Effector CD8-positive, alpha-beta T cell (primary cell): Measurements from ENCODE around the gene SPATS2L.

ENCODE experiments used
- DNase-seq: peaks from one replicate; lab custom pipeline; 2025; lab: John Stamatoyannopoulos, UW

SPATS2L gene

DNA sequence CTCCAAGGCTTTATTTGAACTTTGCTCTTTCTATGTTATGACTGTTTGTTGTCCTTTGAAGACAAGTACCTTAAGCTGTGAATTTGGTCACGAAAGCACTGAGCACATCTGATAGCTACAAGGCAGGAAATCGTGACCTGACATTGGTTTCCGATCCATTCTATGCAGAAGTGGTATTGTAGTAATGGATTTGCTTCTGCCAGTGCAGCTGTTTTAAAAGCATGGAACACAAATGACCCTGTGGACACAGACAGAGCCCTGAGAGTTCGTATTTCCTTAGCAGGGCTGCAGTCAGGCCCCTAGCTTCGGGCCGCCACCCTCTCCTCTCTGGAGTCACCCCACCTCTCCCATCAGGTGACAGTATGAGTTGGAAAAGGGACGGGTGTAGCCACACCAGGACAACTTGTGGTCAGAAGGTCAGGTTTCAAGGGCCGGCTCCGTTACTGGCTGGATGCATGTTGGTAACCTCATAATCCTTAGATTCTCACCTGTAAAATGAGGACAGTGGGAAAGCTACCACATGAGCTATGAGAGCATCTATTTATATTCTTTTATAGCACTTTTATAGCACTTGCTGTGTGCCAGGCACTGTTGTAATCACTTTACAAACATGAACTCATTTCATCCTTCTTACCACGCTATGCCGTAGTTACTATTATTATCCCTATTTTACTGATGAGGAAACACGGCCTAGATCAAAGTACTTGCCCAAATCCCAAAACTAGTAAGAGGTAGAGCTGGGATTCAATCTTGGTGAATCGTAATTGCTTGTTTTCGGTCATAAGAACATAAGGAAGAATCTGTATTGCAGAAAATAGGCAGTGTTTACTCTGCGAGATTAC lies 70.2 kb downstream of the SPATS2L start:
- no peak for DNase-seq

DNA sequence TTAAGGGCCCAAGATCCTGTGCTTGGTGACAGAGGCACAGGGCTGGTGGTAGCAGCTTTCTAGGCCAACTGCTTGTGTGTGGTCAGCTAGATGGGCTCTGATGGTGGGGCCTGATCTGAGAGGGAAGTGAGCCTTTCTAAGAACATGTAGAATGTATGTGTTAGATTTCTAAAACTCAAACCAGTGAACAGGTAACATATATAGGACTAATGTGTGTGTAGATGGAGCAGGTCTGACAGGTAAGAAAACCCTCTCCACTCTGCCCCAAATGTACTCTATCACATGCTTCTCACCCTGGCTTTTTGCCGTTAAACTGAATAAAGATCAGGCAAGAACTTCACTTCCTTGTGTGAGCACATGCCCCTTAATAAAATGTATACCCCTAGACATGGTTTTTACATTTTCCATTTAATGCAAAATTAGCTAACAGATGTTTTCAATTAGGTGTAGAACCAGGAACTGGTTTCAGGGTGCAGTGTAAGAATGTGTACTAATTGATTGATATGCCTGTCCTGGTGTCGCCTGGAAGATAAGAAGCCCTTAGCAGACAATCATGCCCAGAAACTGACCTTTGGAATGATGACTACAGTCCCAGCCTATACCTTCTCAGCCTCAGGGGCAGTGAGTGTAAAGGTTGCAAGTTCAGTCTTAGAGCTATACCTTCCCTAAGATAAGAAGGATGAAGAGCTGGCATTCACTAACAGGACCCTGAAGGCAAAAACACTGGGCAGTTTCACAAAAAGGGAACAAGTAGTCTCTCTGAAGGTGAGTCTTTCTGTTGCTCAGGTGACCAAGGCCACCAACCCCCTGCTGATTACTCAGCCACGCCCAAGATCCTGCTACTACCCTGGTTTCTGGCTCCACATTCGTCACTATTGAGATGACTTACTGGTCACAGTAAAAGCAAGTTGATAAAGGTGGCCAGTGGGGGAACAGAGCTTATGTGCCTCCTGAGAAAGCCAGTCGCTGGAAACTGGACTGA lies 71.2 kb downstream of the SPATS2L start:
- DNase-seq: no peak

DNA sequence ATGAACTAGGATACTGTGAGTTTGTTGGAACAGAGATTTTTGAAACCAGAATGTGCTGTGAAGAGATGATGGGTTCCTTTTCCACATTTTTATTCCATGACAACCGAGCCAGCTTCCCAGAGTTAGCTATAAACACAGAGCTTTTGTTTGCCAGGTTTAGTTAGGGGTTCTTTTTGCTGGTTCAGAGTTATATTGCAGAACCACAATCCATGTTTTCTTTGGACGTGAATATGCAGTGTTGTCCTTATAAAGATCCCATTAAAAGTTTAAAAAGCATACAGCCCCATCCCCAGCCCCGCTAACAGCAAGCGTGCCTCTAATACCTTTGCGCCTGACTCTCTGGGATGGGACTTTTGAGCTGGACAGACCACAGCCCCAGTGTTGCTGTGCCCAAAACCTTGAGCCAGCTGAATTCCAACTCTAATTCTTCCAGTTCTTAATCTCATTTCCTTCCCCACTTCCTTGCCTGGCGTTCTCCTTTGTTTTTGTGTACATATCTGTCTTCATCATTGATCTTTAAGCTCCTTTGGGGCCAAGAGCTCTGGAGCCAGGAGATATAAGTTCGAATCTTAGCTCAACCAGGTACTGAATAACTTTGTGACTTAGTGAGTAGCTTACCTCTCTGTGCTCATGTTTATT lies 72.3 kb downstream of the SPATS2L start:
- DNase-seq: no peak

DNA sequence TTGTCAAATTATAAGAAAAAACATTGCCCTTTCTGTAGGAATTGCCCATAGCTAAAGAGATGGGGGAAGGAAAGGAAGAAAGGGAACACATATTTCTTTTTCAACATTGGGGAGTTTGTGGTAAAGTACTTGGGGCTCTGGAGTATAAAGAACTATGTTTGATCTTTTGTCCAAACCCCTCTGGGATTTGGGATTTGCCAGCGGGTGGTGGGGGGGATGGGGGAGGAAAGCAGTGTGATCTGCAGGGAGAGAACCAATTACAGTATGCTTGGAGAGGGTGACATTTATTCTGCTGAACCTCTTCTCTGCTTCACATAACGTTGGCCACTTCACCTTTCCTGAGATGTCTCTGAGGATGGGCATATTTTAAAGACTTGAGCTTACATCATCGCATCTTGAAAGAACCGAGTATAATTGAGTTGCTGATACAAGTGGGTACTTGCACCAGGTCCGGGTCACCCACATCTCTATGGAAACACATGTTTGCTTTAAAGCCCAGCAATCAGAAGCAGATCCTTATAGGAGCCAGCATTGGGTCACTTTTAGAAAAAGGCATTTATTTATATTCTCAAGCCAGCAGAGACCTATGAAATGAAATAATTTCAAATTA lies 73.1 kb downstream of the SPATS2L start:
- no peak for DNase-seq

DNA sequence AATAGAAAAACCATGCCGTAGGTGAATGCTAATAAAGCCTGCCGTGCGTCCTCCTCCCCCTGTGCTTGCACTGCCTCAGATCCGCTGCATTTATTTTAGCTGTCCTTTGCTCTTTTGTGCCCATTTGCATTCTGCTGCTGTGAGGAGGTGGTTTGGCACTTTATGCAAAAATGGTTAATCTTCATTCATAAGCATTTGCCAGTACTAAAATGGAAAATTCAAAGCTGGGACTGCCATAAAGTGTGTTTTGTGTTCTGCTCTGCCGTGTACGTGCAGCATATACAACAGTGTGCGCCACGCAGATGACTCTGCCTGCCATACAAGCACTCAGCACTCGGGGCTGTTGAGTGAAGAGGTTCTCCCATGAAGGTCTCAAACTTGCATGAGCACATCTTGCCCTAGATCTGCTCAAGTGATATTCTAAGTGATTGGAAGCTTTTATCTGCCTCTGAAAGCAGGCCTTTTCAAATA lies 73.6 kb downstream of the SPATS2L start:
- no peak for DNase-seq

DNA sequence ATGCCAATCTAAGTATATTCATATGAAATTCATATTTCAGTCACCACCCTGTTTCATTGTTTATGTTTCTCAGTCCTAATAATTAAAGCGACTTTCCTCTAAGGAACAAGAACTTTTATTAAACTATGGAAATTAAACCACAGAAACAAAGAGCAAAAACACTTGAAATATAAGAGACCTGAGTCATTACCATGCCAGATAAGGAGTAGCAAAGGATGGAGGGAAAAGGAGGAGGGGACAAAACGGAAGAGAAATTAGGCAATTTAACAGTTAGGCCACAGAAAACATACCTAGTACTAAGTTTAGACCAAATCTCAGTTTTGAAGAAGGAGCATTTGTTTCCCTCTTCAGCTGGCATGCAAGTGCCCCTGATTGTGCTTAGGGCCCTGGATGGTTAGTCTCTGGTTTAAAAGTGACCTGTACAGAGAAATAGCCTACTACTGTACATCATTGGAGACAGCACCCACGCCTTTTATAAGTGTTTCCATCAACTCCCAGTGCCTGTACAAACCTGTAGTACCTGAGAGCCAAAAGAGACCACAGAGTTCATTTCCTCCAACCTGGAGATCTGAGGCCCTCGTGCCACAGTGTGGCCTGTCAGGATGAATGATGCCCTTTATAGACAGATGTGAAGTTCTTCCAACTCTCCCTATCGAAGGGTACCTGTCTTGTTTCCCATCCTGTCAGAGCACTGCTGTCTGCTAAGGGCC lies 74.5 kb downstream of the SPATS2L start:
- DNase-seq: no peak

DNA sequence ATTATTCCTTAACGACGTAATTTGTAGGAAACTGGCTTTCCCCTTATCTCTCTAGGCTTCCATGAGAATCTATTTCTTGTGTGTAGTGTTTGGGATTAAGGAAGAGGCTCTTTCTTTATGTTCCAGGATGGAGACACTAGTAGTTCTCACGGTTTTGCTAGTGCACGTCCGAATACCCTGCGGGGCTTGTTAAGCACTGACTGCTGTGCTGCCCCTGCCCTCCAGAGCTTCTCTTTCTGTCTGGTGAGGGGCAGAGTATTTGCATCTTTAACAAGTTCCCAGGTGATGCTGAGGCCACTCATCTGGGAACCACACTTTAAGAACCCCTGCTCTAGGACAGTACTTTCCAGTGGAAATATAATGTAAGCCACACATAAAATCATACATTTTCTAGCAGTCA lies 76.4 kb downstream of the SPATS2L start:
- DNase-seq: no peak

DNA sequence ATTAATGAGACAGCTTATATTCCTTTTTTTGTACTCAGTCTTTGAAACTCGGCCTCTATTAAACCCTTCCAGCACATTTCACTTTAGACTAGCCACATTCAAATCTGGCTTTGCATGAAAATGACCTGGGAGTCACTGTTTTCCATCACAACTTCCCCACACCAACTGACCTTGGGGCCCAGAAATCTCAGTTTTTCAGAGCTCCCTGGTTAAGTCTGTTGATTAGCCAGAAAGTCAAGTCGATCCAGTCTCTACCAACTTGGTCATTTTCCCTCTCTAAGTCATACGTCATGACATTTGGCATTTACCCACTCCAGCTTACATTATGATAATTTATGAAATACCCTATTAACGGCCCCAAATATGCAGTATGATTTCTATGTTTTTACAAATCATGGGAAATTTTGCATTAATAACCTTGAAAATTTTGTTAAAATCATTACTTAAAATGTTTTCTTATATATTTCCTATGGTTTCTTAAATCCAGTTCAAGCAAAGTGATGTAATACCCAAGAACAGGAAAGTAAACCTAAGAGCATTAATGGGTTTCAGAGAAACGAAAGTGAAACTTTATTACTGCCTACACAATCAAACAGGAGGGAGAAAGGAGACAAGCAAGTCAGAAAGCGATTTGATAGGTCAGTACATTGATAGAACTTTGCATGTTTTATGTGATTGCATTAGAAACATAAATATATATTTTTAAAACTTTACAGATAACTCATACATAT lies 77.1 kb downstream of the SPATS2L start:
- no peak for DNase-seq

DNA sequence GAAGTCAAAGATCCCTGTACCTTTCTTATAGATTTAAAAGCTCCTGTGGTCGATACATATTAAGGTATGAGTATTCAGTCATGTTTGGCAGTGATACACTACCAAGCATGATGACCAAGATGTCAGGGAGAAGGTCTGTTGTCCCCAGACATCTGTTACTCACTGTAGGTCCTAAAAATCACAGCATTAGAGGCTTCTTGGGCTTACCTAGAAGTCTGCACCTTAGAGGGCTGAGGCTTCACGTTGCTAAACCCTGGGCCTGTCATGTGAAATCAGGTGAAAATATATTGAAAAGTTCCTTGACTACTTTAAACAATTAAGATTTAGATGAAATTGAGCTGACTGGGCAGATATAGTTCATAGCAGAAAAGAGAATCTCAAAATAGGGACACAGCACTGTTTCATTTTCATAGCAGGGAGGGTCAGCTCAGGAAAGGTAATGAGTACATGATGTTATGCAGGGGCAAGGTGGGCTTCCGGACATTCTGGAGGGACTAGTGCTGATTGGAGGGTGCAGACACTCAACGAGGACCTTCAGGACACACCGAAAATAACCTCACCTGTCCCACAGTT lies 78.7 kb downstream of the SPATS2L start:
- no peak for DNase-seq

DNA sequence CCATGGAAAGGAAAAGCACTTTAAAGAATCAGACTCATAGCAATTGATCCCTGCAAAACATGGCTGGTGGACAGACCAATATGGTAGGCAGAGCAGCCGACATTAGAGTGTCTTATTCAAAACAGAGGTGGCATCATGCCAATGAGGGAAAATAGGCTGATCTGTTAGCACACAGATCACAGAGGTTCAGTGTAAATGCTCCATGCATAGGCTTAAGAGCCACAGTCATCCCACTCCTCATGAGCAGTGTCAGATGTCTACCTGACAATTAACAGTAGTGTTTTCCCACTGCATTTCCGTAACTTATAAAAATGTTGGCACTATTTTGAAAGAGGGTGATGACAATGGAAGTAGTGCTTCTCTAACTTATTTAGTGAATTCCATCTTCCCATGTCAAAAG lies 86.7 kb downstream of the SPATS2L start:
- DNase-seq: no peak

DNA sequence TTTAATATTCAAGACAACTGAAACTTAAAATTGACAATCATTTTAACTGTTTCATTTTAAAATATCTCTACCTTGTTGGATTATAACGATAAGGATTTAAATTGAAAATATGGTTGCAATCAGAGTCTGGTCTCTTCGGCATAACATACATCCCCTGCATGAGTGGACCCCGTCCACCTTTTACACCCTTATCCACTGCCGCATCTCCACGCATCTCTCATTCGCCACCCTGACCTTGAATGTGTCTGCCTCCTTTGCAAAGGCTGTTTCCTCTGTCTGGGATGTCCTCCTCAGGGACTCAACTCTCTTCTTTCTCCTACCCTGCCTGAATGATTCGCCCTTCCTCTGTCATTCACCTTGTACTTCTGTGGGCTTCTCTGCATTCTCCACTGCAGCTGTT lies 87.6 kb downstream of the SPATS2L start:
- DNase-seq: no peak

DNA sequence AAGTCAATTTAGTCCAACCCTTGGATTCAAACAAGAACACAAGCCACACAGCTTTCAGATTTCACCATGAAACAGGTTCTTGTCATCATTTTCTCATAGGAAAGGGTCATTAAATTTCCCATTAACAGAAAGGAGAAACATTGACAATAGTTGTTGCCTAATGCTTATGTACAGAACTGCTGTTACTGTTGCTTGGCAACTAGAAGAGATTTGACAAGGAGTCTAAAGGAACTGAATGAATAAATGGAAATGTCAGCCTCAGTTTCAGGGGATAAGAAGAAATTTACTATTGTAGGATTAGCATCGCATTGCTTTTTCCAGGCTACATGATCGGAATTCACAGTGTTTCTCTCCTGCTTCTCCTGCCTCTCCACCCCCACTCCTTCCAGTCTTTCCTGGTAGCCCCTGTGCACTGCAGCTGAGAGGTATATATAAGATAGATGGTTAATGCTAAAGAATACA lies 90.3 kb downstream of the SPATS2L start:
- DNase-seq: no peak

DNA sequence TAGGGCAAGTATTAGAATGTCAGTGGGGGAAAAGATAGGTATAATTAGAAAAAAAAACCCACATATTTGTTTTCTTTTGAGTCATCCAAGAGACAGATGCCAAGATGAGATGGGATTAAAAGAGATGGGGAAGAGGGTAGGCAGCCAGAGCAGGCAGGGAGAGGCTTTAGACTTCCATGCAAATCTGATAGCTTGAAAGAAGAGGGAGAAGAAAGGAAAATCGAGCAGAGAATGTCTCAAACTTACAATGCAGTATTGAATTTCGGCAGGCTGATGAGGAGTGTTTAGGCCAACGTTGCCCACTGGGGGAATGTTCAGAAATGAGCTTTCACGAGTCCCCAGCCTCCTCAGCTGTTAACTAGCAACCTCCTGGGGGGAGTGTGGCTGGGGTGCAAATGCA lies 91.3 kb downstream of the SPATS2L start:
- no peak for DNase-seq

DNA sequence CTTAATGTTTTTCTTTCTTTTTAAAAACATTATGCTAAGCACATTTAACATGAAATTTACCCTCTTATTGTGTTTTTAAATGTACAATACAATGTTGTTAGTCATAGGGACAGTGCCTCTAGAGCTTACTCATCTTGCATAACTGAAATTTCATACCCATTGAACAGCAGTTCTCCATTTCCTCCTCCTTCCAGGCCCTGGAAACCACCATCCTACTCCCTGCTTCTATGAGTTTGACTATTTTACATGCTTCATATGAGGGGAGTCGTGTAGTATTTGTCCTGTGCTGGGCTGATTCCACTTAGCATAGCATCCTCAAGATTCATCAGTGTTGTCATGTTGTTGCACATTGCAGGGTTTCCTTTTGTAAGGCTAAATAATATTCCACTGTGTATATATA lies 92.6 kb downstream of the SPATS2L start:
- no peak for DNase-seq

DNA sequence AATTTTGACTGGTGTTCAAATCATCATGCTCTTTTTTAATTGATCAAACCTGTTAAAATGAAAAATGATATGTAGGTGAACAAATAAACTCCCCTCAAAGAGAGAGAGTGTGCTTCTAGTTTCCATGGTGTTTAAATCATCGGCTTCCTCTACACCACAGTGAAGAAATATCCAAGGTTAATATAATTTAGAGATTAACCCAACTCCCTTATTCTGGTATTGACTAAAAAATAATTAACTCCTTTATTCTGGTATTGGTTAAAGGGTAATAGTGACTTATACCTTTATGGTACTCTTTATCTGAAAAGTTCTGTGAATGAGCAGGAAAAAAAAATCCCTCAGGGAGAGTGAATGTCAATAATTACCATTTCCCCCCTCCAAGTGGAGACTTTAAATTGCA lies 93.1 kb downstream of the SPATS2L start:
- no peak for DNase-seq

DNA sequence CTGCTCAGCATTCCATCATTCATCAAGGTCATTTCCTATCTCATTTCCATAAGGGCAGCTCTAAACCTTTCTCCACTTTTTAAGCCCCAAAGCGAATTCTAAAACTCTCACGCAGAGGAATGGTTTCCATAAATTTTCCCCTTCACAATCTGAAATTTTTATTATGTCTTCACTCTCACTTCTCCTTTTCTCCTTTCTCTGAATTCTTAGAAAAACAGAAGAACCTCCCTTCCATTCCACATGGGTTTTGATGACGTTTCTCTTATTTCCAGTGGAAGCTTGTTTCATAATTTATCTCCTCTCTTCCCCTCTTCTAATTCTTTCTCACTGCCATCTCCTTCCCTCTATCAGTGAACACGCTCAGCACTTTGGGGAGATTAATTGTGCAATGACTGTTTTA lies 97.3 kb downstream of the SPATS2L start:
- DNase-seq: no peak

DNA sequence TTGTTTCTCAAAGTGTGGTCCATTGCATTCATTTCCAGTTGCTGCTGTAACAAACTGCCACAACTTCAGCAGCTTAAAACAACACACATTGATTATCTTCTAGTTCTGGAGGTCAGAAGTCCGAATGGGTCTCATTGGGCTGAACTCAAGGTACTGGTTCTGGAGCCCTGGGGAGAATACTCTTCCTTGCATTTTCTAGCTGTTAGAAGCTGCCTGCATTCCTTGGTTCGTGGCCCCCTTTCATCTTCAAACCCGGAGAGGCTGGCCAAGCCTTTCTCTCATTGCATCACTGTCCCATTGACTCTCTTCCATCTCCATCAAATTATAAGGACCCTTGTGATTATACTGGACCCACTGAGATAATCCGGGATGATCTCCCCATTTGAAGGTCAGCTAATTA lies 98.1 kb downstream of the SPATS2L start:
- no peak for DNase-seq

DNA sequence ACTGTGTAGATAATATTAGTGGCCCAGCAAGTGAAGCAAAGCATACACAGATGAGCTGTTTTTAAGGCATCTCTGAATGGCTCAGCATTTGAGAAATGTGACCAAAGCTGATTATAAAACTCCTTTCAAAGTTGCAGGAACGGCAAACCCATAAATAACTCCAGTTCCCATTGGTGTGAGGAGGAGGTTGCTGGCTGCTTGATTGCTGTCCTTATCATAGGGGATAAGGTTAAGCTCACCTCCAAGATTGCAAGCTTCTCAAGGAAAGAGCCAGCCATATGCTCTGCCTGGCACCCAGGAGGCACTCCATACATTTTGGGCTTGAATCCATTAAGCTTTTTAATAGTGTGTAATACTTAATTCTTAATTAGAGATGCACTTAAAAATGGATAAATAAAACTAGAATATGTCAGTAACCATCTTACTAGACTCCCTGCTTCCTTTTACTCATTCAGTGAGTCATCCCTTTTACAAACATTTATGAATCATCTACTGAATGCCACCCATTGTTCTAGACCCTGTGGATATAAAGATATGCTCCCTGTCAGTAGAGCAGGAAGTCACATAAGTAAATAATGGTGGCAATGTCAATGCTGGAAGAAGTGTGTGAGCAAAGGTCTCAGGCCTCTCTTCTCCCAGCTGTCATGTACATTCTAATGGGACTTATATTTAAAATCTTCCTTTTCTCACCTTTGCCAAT lies 99.3 kb downstream of the SPATS2L start:
- DNase-seq: no peak

DNA sequence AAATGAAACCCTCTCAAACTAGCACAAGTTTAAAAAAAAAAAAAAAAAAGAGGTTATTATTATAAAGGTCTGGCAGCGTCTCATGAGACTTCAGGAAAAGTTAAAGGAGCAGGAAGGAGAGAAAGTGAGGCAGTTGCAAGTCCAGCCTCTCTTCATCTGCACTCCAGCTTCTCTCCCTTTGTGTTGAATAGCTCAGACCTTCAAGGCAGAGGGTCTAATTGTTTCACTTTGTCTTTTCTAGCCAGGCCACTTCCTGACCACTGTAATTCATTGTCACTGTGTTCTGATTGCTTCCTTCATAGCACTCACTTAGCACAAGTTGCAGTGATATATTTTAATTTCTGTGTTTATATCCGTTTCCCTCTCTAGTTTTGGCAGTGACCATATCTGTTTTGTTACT lies 99.9 kb downstream of the SPATS2L start:
- DNase-seq: no peak
